DND-41 (cell line): ENCODE data around the gene HDAC4.

ENCODE experiments used
- EZH2 ChIP-seq: IDR thresholded peaks from 3 replicates; pipeline ENCODE4 v1.6.1; 2012; ENCODE audit warnings: borderline replicate concordance, low read depth, mild to moderate bottlenecking, moderate library complexity, low read length, inconsistent platforms; ENCODE audit not compliant: severe bottlenecking
- TF ChIP-seq, protein P1 (sequence below): IDR thresholded peaks from 2 replicates; pipeline ENCODE4 v1.5.1; 2012; ENCODE audit warnings: borderline replicate concordance, low read length, moderate library complexity, mild to moderate bottlenecking; ENCODE audit not compliant: poor library complexity, severe bottlenecking; ENCODE audit errors: extremely low read depth

DNA sequence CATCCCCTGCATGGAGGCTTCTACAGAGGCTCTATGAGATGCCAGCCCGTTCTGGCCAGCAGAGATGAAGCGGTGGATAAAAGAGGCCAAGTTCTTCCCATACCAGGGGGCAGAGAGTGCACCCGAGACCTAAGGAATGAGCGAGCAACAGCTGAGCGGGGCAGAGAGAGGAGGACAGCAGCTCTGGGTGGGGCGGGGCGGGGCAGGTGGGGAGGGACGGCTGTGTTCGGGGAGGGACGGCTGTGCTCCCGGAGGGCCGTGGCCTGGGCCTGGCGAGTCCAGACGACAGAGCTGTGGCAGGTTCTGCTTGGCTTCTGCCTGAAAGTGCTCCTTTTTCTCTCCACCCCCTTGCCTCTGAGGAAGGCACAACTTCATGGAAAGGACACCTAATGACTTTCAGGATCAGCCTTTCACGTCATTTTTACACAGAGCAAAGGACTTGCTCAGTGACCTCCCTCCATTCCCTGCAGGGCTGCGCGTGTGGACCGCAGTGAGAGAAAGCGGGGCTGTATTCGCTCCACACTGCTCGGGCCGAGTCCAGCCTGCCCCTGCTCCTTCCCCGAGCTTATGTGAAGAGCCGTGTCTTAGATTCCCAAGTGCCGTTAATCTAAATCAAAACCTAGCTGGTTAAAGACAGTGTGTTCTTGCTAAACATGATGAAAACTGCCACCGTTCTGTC lies 232.9 kb downstream of the HDAC4 start:
- TF ChIP-seq, protein P1, sequence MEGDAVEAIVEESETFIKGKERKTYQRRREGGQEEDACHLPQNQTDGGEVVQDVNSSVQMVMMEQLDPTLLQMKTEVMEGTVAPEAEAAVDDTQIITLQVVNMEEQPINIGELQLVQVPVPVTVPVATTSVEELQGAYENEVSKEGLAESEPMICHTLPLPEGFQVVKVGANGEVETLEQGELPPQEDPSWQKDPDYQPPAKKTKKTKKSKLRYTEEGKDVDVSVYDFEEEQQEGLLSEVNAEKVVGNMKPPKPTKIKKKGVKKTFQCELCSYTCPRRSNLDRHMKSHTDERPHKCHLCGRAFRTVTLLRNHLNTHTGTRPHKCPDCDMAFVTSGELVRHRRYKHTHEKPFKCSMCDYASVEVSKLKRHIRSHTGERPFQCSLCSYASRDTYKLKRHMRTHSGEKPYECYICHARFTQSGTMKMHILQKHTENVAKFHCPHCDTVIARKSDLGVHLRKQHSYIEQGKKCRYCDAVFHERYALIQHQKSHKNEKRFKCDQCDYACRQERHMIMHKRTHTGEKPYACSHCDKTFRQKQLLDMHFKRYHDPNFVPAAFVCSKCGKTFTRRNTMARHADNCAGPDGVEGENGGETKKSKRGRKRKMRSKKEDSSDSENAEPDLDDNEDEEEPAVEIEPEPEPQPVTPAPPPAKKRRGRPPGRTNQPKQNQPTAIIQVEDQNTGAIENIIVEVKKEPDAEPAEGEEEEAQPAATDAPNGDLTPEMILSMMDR, result no peak
- no peak for TF ChIP-seq EZH2
